Dermis microvascular lymphatic vessel endothelial cell (primary cell): ENCODE data around the gene ALOX5AP. TPM values are rescaled to one million over a fixed set of nuclear protein-coding genes. Genes with fewer than 3 reads are reported as not detected.
"Not testable (repeated sequence)": the region's sequence is repeated elsewhere in the genome, so short reads cannot be mapped to it uniquely, and the experiment has no call there.

Experiments
- DNase-seq, 2 donors: peaks; one replicate each; pipeline versions ENCODE4 v3.0.0 to v3.0.0-alpha.2; 2010; ENCODE audit warnings: low read depth in 2 of 2
- total RNA-seq: library from RNA; depleted of rRNA; stranded (reverse); fragments of >200 nt; gene quantifications from 2 replicates; pipeline ENCODE4 v1.2.1, GENCODE V29; 2014

The ALOX5AP gene
- total RNA-seq, 1 donor from 2014 or later: 0.26 TPM

DNA sequence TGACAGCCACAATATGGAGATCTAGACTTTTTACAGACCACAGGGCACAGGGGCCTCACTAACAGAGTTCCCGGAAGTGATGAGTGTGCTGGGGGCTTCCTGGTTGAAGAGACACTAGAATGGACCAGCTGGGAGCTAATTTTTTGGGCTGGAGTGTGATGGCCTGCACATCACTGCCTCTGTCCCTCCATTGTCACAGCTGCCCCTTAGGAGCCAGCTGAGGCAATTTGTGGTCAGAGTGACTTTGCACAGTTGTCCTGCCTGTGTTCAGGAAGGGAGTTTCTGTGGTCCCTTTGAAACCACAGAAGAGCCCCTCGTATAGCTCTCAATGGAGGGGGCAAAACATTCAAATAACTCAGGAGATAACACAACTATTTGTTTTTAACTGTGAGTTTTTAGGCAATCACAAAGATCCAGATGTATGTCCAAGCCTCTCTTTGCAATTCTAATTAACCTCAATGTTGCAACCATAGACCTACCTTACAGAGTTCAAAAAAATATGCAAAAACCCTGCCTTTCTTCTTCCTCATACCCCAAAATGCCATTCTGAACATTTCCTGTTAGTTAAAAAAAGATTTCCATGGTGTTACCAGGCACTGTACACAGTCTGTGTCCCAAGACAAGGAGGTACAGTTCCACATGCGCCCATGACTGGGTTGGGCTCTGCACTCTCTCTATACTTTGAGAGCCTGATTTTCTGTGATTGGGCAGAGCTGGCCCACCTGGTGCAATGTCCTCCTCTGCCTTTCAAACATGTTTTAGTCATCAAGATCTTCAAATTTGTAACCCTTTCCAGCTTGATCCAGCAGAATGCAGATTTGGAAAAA lies 2.4 kb downstream of the ALOX5AP start:
- DNase-seq: no peak

- peak in 1 of 2 donors; percentile 42 for DNase-seq
Observed at GRCh38 chr13:30738526-30739236, 3.3 kb downstream of the ALOX5AP start.

GRCh38 chr13:30739237-30739528 lies 3.8 kb downstream of the ALOX5AP start:
- DNase-seq: no peak

- peak in 1 of 2 donors; percentile 48 for DNase-seq
Observed at GRCh38 chr13:30739761-30740642, 4.7 kb downstream of the ALOX5AP start.

- no peak for DNase-seq
Observed at GRCh38 chr13:30742901-30743300, 7.6 kb downstream of the ALOX5AP start.

GRCh38 chr13:30743319-30744055 lies 8.1 kb downstream of the ALOX5AP start:
- peak in 1 of 2 donors; percentile 90 for DNase-seq

DNA sequence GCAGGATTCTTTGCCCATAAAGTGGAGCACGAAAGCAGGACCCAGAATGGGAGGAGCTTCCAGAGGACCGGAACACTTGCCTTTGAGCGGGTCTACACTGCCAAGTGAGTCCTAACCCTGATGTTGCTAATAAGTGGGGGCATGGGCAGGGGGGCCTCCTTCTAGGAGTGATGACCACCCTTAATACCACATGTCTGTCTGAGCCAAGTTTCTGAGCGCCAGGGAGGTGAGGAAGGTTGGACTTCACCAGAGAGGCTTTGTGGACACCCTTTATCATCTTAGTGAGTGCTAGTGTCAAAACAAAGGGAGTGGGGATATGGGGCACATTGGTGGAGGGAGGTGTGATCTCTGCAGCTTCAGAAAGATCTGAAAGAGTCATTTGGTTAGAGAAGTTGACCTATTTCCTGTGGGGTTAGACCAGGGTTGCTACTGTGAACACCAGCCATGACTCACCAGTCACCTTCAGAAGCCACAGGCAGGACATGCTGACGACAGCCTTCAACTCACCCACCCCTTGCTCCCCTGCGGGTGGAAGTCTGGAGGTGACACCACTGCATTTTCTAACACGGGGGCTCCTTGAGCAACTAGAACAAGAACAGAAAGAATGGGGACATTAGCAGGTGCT lies 8.8 kb downstream of the ALOX5AP start:
- DNase-seq: peak in 1 of 2 donors; percentile 61

DNA sequence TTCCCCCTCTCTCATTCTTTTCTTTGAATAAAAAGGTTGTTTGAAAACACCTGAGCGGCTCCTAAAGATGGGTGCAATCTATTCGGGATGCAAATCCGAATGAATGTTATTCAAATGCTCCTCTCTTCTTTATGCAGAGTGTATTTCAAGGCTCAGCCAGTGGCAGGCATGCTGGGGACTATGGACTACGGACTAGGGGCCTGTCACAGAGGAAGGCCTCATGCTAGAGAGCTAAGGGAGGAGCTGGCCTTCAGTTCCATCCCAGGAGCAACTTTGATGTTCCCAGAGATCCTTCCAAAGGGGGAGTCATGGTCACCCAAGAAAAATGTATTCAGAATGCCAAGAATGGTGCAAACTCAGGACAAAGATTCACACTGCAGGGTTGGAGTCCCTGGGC lies 9.3 kb downstream of the ALOX5AP start:
- no peak for DNase-seq

- DNase-seq: peak; percentile 78 to 87
Observed at GRCh38 chr13:30745906-30746686, 10.8 kb downstream of the ALOX5AP start.

GRCh38 chr13:30746791-30747190 lies 11.4 kb downstream of the ALOX5AP start:
- DNase-seq: no peak

- DNase-seq: not testable (repeated sequence)
Observed at GRCh38 chr13:30747845-30748244, 12.5 kb downstream of the ALOX5AP start.

DNA sequence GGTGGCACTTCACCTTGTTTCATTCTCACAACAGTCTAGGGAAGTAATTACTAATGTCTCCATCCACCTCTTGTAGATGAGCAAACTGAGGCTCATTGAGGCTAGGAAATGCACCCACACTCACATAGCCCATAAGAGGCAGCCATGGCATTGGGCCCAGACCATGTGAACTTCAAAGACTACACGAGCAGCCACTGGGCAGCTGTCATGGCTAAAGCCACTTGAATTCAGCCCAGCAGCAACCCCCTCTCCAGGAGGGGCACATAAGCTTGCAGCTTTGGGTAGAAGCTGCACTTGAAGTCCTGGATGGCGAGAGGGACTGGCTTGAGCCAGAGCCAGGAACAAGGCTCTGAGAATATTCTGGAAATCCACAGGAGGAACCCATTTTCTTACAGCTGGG lies 13.4 kb downstream of the ALOX5AP start:
- no peak for DNase-seq

- no peak for DNase-seq
Observed at GRCh38 chr13:30750036-30750435, 14.7 kb downstream of the ALOX5AP start.

DNA sequence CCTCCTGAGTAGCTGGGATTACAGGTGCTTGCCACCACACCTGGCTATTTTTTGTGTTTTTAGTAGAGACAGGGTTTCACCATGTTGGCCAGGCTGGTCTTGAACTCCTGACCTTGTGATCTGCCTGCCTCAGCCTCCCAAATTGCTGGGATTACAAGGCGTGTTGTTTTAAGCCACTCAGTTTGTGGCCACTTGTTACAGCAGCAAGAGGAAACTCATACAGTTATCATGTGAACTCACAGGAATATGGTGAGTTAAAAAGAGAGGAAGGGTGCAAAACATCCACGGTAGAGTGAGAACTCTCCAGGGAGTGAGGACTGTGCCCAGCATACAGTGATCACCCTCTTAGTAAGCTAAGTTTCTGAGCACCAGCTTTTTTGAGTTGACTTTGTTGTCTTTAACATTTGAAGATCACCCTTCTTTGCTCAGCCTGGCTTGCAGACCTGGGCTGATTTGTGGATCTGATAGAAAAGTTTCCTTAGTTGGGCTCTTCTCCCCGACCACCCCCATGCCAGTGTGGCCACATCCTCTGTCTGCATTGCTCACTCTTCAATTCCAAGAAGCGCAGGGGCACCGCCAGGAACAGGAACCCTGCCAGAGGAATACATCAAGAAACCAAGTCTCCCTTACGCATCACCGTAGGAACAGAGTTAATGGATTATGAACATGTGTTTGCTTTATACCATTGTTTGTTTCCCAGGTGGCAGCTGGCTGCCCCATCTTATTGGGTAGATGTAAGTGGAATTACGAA lies 16.0 kb downstream of the ALOX5AP start:
- no peak for DNase-seq

- DNase-seq: no peak
Observed at GRCh38 chr13:30752201-30752797, 17.0 kb downstream of the ALOX5AP start.

DNA sequence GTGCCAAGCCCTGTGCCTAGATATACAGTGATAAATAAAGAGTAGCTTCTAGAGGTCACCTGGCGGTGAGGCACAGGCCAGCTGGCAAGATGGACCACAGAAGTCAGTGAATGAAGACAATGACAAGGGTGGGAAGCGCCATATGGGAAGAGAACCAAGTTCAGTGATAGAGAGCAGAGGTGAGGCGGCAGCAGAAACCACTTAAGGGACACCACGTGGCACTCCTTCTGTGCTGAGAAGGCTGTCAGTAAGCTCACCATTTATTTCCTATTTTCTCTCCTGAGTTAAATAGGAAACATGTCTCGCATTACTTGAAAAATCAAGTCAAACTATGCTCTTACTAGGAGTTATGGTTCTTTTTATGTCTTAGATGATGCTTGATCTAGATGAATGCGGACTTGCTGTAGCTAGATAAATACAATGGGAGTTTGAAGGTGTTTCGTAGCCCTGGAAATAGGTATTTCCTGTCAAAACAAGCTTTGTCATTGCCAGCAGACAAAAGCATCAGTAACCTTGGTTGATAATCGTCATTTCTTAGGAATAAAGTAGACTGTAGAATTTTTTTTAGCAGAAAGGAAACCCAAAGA lies 17.8 kb downstream of the ALOX5AP start:
- DNase-seq: peak in 1 of 2 donors; percentile 20

DNA sequence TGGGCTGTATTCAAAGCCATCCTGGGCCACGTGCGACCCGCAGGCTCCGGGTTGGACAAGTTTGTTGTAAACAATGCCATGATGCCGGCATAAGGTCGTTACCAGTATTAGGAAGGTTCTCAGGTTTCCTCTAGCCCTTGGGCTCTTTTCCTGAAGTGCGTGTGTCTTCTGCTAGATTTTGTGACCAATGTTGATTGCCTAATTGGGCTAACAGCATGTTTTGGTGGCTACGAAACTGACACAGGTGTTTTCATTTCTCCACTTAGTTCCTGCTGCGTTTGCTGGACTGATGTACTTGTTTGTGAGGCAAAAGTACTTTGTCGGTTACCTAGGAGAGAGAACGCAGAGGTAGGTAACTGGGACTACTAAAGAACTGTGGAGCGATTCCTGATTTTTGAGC lies 20.3 kb downstream of the ALOX5AP start:
- DNase-seq: no peak

- no peak for DNase-seq
Observed at GRCh38 chr13:30757026-30757742, 21.8 kb downstream of the ALOX5AP start.
